Astrocyte (in vitro differentiated cells and primary cell): ENCODE results near the gene EXOC6B.

ENCODE experiments used
- CTCF ChIP-seq: IDR thresholded peaks from 2 replicates; pipeline ENCODE4 v1.5.1; 2011; ENCODE audit warnings: low read depth, mild to moderate bottlenecking, inconsistent platforms, low read length, moderate library complexity; ENCODE audit not compliant: insufficient read depth
- EZH2 ChIP-seq: IDR thresholded peaks from 2 replicates; pipeline ENCODE4 v1.6.1; 2012; ENCODE audit warnings: mild to moderate bottlenecking, low read length, inconsistent platforms; ENCODE audit not compliant: insufficient read depth

GRCh38 chr2:72819501-72819900 is 6.3 kb downstream of the EXOC6B start:
- TF ChIP-seq CTCF (no peak), EZH2 (no peak)
